ENCODE data around the gene DENND5A.
"Not testable (repeated sequence)": the region's sequence is repeated elsewhere in the genome, so short reads cannot be mapped to it uniquely, and the experiment has no call there.

Gene DENND5A

GRCh38 chr11:9172389-9172788 lies 92.8 kb downstream of the DENND5A start:
- DNase-seq = no peak

- peak; percentile 36 for DNase-seq
These were observed 94.7 kb downstream of the DENND5A start for GRCh38 chr11:9170450-9170849.

DNA sequence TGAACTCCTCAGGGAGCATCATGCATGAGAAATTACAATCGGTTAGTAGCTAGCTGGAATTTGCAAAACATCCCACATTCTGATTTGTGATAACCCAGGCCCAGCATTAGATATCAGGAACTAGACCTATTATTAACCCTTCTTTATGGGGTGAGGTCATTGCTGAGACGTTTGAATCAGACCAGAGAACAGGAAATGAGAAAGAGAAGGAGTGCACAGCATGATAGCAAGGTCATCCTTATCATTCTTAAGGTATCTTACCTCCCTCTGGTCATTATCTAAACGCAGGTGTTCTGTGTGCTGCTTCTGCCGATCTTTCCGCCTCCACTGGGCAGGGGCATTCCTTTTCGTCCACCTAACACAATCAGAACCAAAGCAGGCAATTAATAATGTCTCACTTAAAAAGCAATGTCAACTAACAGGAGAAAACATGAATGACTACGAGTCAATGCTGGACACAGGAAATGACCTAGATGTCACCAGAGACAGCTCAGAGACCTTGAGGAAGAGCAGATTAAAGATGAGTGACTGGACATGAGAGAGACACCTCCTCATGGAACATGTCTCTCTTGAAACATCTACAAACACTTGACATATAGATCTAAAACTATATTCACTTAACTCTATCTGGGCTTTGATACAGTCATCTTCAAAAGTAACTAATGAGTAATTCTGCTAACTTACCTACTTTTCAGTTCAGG lies 95.4 kb downstream of the DENND5A start:
- no peak for DNase-seq

GRCh38 chr11:9161991-9162390 lies 103.2 kb downstream of the DENND5A start:
- not testable (repeated sequence) for DNase-seq

DNA sequence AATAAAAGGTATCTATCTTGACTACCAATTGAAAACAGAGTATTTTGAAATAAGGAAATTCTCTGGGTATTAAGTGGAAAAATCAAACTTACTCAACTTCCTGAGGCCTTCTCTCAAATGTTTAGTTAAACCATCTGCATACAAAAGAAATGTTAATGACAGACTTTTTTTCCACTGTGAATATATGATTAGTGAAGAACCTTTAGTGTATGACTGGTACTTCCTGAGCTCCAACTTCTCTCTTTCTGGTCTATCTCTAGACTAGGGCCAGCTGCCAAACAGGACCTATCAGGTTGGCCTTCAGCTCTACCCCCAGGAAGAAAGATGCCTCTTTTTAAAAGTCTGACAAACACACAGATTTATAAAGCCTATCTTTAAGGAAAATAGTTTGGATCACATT lies 105.0 kb downstream of the DENND5A start:
- no peak for DNase-seq

GRCh38 chr11:9158898-9159391 lies 106.2 kb downstream of the DENND5A start:
- no peak for DNase-seq

GRCh38 chr11:9155930-9156329 lies 109.2 kb downstream of the DENND5A start:
- no peak for DNase-seq

DNA sequence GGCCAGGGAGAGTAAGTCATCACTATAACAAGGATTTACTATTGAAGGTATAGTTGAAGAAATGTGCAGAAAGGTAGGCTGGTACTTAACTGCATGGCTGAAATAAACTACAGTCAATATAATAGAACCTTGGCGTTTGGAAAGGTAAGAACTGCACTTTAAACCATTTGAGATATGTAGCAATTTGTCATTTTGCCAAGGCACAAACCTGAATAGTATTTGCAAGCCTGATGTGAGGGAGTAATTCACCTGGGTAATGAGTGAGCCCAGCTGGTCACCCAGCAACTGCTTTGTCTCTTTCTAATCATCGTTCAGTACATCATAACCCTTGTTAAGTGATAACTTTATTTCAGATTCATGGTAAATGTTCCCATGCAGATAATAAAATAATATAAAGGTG lies 111.5 kb downstream of the DENND5A start:
- DNase-seq = no peak

DNA sequence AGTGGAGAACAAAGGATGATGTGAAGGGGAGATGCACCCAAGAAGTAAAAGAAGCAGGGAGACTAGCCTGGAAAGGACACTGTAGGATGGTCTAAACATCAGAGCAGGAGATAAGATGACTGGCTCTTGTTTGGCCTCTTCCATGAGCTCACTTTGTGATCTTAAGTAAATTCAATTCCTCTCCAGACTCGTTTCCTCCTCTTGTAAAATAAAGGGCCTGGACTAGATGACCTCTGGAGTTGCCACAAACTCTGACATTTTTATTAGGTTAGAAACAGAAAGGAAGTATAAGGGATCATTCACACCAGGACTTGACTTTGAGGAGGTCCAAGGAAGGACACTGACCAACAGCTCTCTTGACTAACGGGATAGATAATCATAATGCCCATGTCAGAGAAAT lies 113.5 kb downstream of the DENND5A start:
- no peak for DNase-seq

GRCh38 chr11:9150926-9151325 lies 114.2 kb downstream of the DENND5A start:
- DNase-seq = no peak

GRCh38 chr11:9150501-9150900 lies 114.6 kb downstream of the DENND5A start:
- peak; percentile 53 for DNase-seq

- no peak for DNase-seq
These were observed 116.4 kb downstream of the DENND5A start for GRCh38 chr11:9148727-9149126.

DNA sequence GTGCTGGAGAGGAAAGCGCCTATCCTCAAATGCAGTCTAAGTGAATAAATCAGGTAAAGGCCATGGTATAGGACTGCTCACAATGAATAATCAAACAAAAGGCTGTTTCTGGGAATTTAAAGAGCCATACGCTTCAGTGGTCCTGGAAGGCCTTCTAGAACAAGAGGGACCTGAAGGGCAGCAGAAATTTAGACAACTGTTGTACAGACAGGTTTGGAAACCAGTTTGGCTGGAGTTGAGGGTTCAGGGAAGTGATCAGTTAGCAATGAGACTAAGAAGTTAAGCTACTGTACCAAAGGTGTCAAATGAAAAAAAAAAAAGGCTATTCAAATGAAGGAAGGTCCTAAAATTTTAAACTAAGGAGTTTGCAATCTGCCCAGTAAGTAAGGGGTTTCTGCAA lies 117.1 kb downstream of the DENND5A start:
- DNase-seq = no peak

GRCh38 chr11:9146477-9146876 lies 118.7 kb downstream of the DENND5A start:
- DNase-seq = no peak

DNA sequence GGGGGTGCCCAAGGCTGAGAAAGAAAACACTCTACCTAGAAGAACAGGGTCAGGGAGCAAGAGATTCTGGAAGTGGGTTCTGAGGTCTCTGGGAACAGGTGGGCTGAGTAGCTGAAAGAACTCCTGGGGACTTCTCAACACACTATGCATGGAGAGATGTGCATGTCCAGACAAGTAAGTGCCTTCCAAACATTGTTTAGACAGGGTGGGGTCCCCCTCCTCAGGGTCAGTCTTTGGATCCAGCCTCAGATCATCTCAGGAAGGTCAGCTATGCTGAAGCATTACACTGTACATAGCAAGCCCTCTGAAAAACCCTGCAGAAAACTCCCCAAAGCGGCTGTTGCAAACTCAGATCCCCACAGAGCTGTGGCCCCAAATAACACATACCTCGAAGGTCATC lies 119.9 kb downstream of the DENND5A start:
- no peak for DNase-seq

DNA sequence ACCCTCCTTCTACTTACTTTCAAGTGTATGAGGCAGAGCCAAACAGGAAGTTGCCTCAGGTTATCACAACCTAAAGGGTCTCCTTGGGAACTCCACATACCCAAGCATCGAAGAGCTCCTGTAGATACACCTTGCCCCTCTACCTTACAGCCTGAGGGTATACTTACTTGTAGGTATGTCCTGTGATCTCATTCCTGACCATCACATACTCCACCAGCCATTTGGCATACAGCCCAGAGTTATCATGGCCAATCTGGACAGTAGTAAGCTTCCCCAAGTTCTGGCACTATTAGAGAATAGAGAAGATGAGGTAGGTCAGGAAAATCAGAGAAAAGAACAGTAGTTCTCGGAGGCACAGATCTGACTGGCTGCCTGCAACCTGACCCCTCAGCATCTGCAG lies 120.3 kb downstream of the DENND5A start:
- no peak for DNase-seq

DNA sequence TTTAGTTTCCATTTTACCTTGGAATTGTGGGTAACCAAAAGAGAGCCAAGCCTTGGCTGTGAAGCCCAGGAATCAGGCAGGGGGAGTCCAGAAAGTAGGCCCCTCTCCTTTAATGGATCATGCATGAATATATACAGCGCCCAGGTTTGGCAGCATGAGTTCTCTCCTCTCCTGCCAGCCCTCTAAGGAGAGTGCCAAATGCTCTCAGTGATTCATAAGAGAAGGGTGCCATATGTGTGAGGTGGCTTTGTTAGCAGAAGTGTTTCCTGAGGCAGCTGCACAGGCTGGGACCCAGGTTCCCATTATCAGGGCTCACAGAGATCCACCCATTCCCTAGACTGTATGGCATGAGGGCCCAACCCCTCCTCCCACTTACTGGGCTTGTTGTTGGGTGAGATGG lies 121.4 kb downstream of the DENND5A start:
- DNase-seq = no peak

DNA sequence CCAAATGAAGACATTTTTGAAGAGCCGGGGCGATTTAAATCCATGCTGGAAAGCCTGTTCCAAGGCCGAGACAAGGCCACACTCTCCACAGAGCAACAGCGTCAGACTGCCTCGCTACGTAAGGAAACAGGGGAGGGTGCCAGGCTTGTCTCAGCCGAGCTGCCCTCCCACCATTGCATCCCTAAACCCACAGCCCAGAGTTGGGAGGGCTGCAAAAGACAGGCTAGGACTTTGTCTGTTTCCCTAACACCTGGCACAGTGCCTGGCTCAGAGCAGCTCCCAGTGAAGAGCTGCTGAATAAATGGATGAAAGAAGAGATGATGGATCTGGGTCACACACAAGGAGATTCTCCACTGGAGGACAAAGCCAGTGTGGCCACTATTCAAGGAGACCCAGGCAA lies 122.4 kb downstream of the DENND5A start:
- DNase-seq = no peak

DNA sequence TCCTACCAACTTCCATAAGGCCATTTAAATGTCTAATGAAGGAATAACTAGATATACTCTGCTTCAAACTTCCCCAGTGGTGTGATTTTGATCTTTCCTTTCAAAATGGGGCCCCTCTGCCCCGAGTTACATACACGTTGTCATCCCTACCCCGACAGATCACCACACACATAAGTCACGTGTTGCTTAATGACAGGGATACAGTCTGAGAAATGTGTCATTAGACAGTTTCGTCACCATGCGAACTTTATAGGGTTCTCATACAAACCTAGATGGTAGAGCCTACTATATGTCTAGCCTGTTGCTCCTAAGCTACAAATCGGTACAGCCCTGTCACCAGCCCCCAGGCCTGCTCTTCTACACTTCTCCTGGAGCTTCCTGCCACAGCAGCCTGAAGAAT lies 124.0 kb downstream of the DENND5A start:
- DNase-seq = no peak

DNA sequence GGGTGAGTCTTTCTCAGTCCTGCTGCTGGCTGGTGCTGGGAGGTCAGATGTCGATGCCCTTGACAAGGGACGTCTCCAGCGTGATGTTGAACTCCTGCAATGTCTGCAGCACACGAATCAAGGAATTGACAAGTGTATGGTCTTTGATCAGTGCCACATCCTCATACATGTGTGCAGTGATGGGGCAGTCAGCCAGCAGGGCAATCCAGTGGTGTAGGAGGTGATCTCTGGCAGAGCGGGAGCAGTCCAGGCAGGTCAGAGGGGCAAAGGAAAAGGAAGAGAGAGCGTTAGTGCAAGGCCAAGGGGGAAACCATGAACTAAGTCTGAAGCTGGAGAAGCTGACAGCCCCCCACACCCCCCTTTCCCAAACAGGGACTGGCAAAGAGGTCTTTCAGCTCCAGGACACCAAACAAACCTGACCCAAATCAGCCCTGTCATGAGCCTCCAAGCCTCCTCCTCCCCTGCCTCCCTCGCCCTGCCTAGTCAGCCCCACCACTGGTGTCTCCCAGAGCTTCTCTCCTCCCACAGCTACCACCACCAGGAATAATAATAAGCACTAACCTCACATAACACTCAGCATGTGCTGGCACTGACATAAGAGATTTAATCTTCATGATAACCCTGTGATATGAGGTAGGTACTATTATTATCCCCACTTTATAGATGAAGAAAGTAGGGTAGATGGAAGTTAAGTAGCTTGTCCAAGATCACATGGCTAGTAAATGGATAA lies 125.4 kb downstream of the DENND5A start:
- no peak for DNase-seq

- peak; percentile 61 for DNase-seq
These were observed 126.3 kb downstream of the DENND5A start for GRCh38 chr11:9138612-9139579.

DNA sequence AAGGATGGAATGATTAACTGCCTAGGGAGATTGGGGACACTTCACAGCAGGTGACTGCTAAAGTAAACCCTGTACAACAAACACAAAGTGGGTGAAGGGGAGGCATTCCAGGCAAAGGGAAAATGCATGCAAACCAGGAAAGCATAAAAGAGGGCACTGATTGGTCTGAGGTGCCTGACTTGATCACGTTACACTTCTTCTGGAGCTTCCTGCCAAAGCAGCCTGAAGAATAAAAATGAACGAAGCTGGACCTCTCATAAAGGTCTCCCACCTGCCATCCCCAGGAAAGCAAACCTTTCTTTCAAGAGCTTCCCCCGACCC lies 127.1 kb downstream of the DENND5A start:
- DNase-seq = no peak
